GM20000 (cell line): ENCODE results near the gene CRYBB3.
"Not testable (repeated sequence)": the region's sequence is repeated elsewhere in the genome, so short reads cannot be mapped to it uniquely, and the experiment has no call there.

ENCODE experiments used
- DNase-seq: peaks from one replicate; pipeline ENCODE4 v3.0.0; 2012; ENCODE audit warnings: low spot score
- CTCF ChIP-seq: IDR thresholded peaks from 2 replicates; pipeline ENCODE4 v1.5.1; 2012; ENCODE audit warnings: mild to moderate bottlenecking, control low read depth; ENCODE audit errors: extremely low read depth, missing control alignments

CRYBB3 gene

GRCh38 chr22:25219948-25220442 is 20.3 kb downstream of the CRYBB3 start:
- no peak for DNase-seq
- TF ChIP-seq CTCF, result no peak

- no peak for TF ChIP-seq CTCF
Measured at GRCh38 chr22:25221790-25222189, 22.1 kb downstream of the CRYBB3 start.

GRCh38 chr22:25223269-25223850 is 23.7 kb downstream of the CRYBB3 start:
- TF ChIP-seq CTCF, result no peak
- DNase-seq, result no peak

More at GRCh38 chr22:25221790-25222189, 22.1 kb downstream of the CRYBB3 start:
- no peak for DNase-seq

GRCh38 chr22:25228822-25229221 is 29.2 kb downstream of the CRYBB3 start:
- TF ChIP-seq CTCF, result no peak
- DNase-seq, result no peak

GRCh38 chr22:25230760-25231159 is 31.1 kb downstream of the CRYBB3 start:
- DNase-seq, result not testable (repeated sequence)

GRCh38 chr22:25232301-25232700 is 32.6 kb downstream of the CRYBB3 start:
- no peak for TF ChIP-seq CTCF
- no peak for DNase-seq

DNA sequence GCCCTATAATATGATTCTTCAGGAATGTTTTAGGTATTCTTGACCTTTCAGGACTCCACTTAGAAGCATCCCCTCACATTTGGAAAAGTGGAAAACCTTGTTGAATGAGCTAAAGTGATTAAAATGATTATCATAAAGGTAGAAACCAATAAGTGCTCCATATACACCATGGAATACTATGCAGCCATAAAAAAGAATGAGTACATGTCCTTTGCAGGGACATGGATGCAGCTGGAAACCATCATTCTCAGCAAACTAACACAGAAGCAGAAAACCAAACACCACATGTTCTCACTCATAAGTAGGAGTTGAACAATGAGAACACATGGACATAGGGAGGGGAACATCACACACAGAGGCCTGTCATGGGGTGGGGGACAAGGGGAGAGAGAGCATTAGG is 34.0 kb downstream of the CRYBB3 start:
- not testable (repeated sequence) for DNase-seq

DNA sequence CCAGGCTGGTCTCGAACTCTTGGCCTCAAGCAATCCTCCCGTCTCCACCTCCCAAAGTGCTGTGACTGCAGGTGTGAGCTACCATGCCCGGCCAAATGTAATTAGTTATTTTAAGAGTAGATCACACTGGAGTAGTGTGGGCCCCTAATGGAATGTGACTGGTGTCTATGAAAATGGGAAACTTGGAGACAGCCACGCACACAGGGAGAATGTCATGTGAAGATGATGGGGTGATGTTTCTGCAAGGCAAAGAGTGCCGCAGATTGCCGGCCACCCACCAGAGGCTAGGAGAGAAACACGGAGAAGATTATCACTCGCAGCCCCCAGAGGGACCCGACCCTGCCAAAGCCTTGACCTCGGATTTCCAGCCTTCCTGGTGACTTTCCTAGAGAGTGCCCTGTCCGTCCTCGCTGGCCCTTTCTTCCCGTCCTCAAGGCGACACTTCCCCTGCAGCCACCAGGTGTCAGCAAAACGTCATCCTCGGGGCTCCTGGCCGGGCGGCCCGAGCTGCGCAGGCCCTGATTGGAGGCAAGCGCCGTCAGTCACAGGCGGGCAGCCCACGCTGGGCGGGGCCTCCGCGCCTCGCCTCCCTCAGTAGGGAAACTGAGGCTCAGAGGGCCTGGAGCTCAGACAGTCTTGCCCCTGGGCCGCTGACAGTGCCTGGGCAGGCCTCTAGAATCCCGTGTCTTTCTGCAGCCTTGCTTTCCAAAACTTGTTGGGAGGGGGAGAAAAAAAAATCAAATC is 36.1 kb downstream of the CRYBB3 start:
- TF ChIP-seq CTCF, result peak; percentile 78
- peak; percentile 96 for DNase-seq
